ENCODE results near the gene AGAP1.

DNA sequence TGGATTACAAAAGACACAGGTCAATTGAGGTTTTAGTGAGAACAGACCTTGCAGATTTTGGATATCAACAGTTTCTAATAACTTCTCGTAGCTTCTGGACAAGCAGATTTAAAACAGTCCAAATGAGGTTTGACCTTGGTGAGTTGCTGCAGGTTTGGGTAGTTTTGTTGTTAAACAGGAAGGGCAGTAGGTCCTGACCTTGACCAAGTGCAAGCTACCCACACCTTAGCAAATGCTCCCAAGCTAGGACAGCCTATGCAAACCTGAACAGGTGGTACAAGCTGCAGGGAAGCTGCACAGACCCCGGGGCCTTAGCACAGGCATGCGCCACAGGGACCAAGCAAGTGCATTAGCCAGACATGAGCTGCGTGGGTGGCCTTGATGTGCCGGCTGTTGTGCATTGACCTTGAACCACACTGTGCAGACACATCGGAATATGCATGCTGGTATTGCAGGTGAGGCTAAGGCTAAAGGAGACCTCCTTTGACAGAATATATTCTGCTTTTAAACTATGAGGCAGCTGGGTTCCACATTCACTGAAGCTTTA is 40.2 kb upstream of the AGAP1 start:
- no peak for TF ChIP-seq CTCF (IDR thresholded peaks at IDR 0.05)
- TF ChIP-seq POLR2A (IDR thresholded peaks at IDR 0.05), result no peak

All from thyroid gland (tissue), 4 donors.